H1 (cell line): ENCODE results near the gene KMT2A. TPM values are rescaled to one million over a fixed set of nuclear protein-coding genes. Genes with fewer than 3 reads are reported as not detected.
A peak's percentile ranks its signal among the peaks of the same experiment; 100 is the strongest.

Experiments used
- CTCF ChIA-PET: fragments of 300-600 bp; sonication (Branson Sonifier 250); formaldehyde crosslinking; loops from one replicate; lab custom pipeline; 2021; ENCODE audit not compliant: partially characterized antibody; lab: Charles Lee
- POLR2A ChIA-PET: fragments of 300-600 bp; sonication (Branson Sonifier 250); formaldehyde crosslinking; loops from one replicate; lab custom pipeline; 2021; ENCODE audit warnings: inconsistent platforms; ENCODE audit not compliant: partially characterized antibody; lab: Charles Lee
- DNase-seq, 2 experiments: peaks; one replicate each; pipeline versions ENCODE4 v3.0.0 to v3.0.0-alpha.2; 2010 to 2022; ENCODE audit warnings: low spot score in 2 of 2, low read depth in 1 of 2, mixed read lengths in 1 of 2
- FAIRE-seq: peaks from 2 replicates; lab custom pipeline; 2011; peaks lifted over from hg19 to GRCh38; lab: Jason Lieb, UNC
- H2AFZ ChIP-seq: 2 replicates; pipeline ENCODE4 v1.8.1; 2012; ENCODE audit warnings: low read length, inconsistent platforms
- H2AK5ac ChIP-seq: 2 replicates; pipeline ENCODE4 v1.6.1; 2013; ENCODE audit warnings: low read depth, low read length
- H2BK120ac ChIP-seq: replicated peaks from 2 replicates; pipeline ENCODE3; 2013; ENCODE audit warnings: low read depth, low read length, inconsistent platforms
- H2BK12ac ChIP-seq: 2 replicates; pipeline ENCODE4 v1.6.1; 2013; ENCODE audit warnings: low read depth, low read length
- H2BK15ac ChIP-seq: 2 replicates; pipeline ENCODE4 v1.6.1; 2013; ENCODE audit warnings: low read length
- H2BK20ac ChIP-seq: 2 replicates; pipeline ENCODE4 v1.6.1; 2013; ENCODE audit warnings: low read length
- H2BK5ac ChIP-seq: 2 replicates; pipeline ENCODE4 v1.6.1; 2013; ENCODE audit warnings: low read depth, low read length
- H3K14ac ChIP-seq: 2 replicates; pipeline ENCODE4 v1.6.1; 2013; ENCODE audit warnings: inconsistent platforms; ENCODE audit not compliant: insufficient read length
- H3K18ac ChIP-seq: 2 replicates; pipeline ENCODE4 v1.6.1; 2013; ENCODE audit warnings: low read length; ENCODE audit errors: extremely low read depth
- H3K23ac ChIP-seq: 2 replicates; pipeline ENCODE4 v1.6.1; 2013; ENCODE audit warnings: inconsistent platforms; ENCODE audit not compliant: insufficient read length
- H3K23me2 ChIP-seq: 2 replicates; pipeline ENCODE4 v1.6.1; 2013; ENCODE audit warnings: low read depth, low read length
- H3K27ac ChIP-seq: 2 replicates; pipeline ENCODE4 v1.6.1; 2011; ENCODE audit warnings: low read depth, low read length, inconsistent platforms
- H3K27me3 ChIP-seq, 4 experiments: replicated peaks in 1 of 4; 1 replicate in 1 of 4; 2 replicates in 3 of 4; pipeline versions ENCODE4 v1.6.1 to v1.8.1; 2011 to 2013; ENCODE audit warnings: low read length in 3 of 4, mild to moderate bottlenecking in 3 of 4, inconsistent platforms in 2 of 4, mixed read lengths in 2 of 4, moderate library complexity in 1 of 4; ENCODE audit not compliant: control insufficient read depth in 3 of 4, insufficient read depth in 3 of 4; ENCODE audit errors: extremely low read depth in 1 of 4
- H3K36me3 ChIP-seq, 4 experiments: 2 replicates each; pipeline versions ENCODE4 v1.6.1 to v1.8.1; 2011 to 2013; ENCODE audit warnings: mild to moderate bottlenecking in 4 of 4, low read length in 3 of 4, moderate library complexity in 2 of 4, control low read depth in 1 of 4, inconsistent platforms in 1 of 4; ENCODE audit not compliant: insufficient read depth in 4 of 4, control insufficient read depth in 2 of 4
- H3K4ac ChIP-seq: replicated peaks from 2 replicates; pipeline ENCODE3; 2013; ENCODE audit warnings: low read length, low read depth, mixed read lengths, inconsistent platforms; ENCODE audit not compliant: insufficient read length
- H3K4me1 ChIP-seq, 4 experiments: replicated peaks in 1 of 4; 1 replicate in 1 of 4; 2 replicates in 3 of 4; pipeline versions ENCODE4 v1.6.1 to v1.8.1; 2011 to 2013; ENCODE audit warnings: low read length in 3 of 4, inconsistent platforms in 2 of 4, mixed read lengths in 1 of 4; ENCODE audit not compliant: insufficient read depth in 4 of 4, control insufficient read depth in 3 of 4
- H3K4me2 ChIP-seq, 2 experiments: 2 replicates each; pipeline versions ENCODE4 v1.6.1 to v1.8.1; 2011 to 2013; ENCODE audit warnings: low read depth in 2 of 2, low read length in 2 of 2, control low read depth in 1 of 2, inconsistent platforms in 1 of 2, mild to moderate bottlenecking in 1 of 2; ENCODE audit not compliant: insufficient read depth in 1 of 2
- H3K4me3 ChIP-seq, 4 experiments: fragments of 200-600, 300-600 bp in 1 of 4; sonication (generic), shearing (Covaris generic), sonication (Bioruptor Twin) in 1 of 4; 2 replicates each; pipeline versions ENCODE4 v1.5.1 to v1.8.1; 2011 to 2016; ENCODE audit warnings: low read length in 4 of 4, low read depth in 3 of 4, control low read depth in 2 of 4, inconsistent platforms in 2 of 4, mild to moderate bottlenecking in 2 of 4, mixed read lengths in 1 of 4, moderate library complexity in 1 of 4; ENCODE audit not compliant: insufficient read depth in 2 of 4; ENCODE audit errors: extremely low read depth in 1 of 4
- H3K56ac ChIP-seq: replicated peaks from 2 replicates; pipeline ENCODE3; 2013; ENCODE audit warnings: low read depth, mild to moderate bottlenecking, mixed read lengths, low read length, inconsistent platforms; ENCODE audit not compliant: insufficient read length
- H3K79me1 ChIP-seq: 2 replicates; pipeline ENCODE4 v1.6.1; 2013; ENCODE audit warnings: low read depth, low read length, control low read depth
- H3K79me2 ChIP-seq, 2 experiments: 2 replicates each; pipeline versions ENCODE4 v1.6.1 to v1.8.1; 2012 to 2013; ENCODE audit warnings: low read length in 2 of 2, mild to moderate bottlenecking in 2 of 2, inconsistent platforms in 1 of 2; ENCODE audit not compliant: insufficient read depth in 2 of 2, control insufficient read depth in 1 of 2
- H3K9ac ChIP-seq, 4 experiments: replicated peaks in 1 of 4; 1 replicate in 1 of 4; 2 replicates in 3 of 4; pipeline versions ENCODE4 v1.6.1 to v1.8.1; 2011 to 2013; ENCODE audit warnings: low read depth in 3 of 4, low read length in 3 of 4, control low read depth in 2 of 4, mild to moderate bottlenecking in 2 of 4, moderate library complexity in 2 of 4, inconsistent platforms in 1 of 4; ENCODE audit errors: extremely low read depth in 1 of 4
- H3K9me3 ChIP-seq, 2 experiments: 2 replicates each; pipeline versions ENCODE4 v1.6.1 to v1.8.1; 2012 to 2013; ENCODE audit warnings: mild to moderate bottlenecking in 2 of 2, moderate library complexity in 2 of 2, control low read depth in 1 of 2, inconsistent platforms in 1 of 2, low read depth in 1 of 2, low read length in 1 of 2, mixed read lengths in 1 of 2; ENCODE audit not compliant: insufficient read depth in 2 of 2
- H4K20me1 ChIP-seq, 2 experiments: replicated peaks in 1 of 2; 2 replicates each; pipeline versions ENCODE3 to v1.8.1; 2011 to 2013; ENCODE audit warnings: inconsistent platforms in 2 of 2, low read length in 2 of 2, mild to moderate bottlenecking in 1 of 2; ENCODE audit not compliant: insufficient read depth in 2 of 2, control insufficient read depth in 1 of 2
- H4K5ac ChIP-seq: 2 replicates; pipeline ENCODE4 v1.6.1; 2013; ENCODE audit warnings: low read length, low read depth, mixed read lengths, inconsistent platforms; ENCODE audit not compliant: insufficient read length
- H4K8ac ChIP-seq: 2 replicates; pipeline ENCODE4 v1.8.0; 2013; ENCODE audit warnings: mild to moderate bottlenecking, moderate library complexity, low read length, inconsistent platforms; ENCODE audit not compliant: insufficient read depth; ENCODE audit errors: extremely low read depth
- H4K91ac ChIP-seq: replicated peaks from 2 replicates; pipeline ENCODE3; 2013; ENCODE audit warnings: low read length, mixed read lengths, inconsistent platforms; ENCODE audit not compliant: insufficient read length
- ATF2 ChIP-seq: IDR thresholded peaks from 2 replicates; pipeline ENCODE4 v1.6.1; 2012; ENCODE audit warnings: low read length, inconsistent platforms
- CBX5 ChIP-seq: fragments of 300-800, 300-1000 bp; sonication (generic); IDR thresholded peaks from 2 replicates; pipeline ENCODE4 v1.7.1; 2016; ENCODE audit warnings: antibody characterized with exemption, low read length, low read depth
- CTCF ChIP-seq, 3 experiments: IDR thresholded peaks; 1 replicate in 2 of 3; 2 replicates in 1 of 3; pipeline versions ENCODE4 v1.5.1 to v1.6.1; 2011; ENCODE audit warnings: low read length in 3 of 3, mild to moderate bottlenecking in 3 of 3, inconsistent platforms in 2 of 3, low read depth in 1 of 3, moderate library complexity in 1 of 3; ENCODE audit not compliant: insufficient read depth in 1 of 3; ENCODE audit errors: control extremely low read depth in 1 of 3
- E2F6 ChIP-seq: IDR thresholded peaks from 2 replicates; pipeline ENCODE4 v1.6.1; 2012; ENCODE audit warnings: inconsistent platforms
- RNF2 ChIP-seq: fragments of 200-900, 300-1000 bp; sonication (generic); IDR thresholded peaks from 2 replicates; pipeline ENCODE4 v1.7.1; 2016; ENCODE audit warnings: borderline replicate concordance, low read depth, mild to moderate bottlenecking, antibody characterized with exemption, low read length; ENCODE audit not compliant: poor library complexity, severe bottlenecking; ENCODE audit errors: missing control alignments
- SIX5 ChIP-seq: IDR thresholded peaks from 2 replicates; pipeline ENCODE4 v1.6.1; 2011; ENCODE audit warnings: mild to moderate bottlenecking, low read depth, low read length
- TCF12 ChIP-seq: IDR thresholded peaks from 2 replicates; pipeline ENCODE4 v1.6.1; 2011; ENCODE audit warnings: low read depth, mild to moderate bottlenecking, low read length
- WGBS, 2 experiments: shearing (Covaris generic) in 1 of 2; methylation state at CpG; one replicate each; pipeline versions ENCODE4 v1.1.6 to v1.1.7; 2013 to 2015; ENCODE audit warnings: low lambda C conversion rate in 2 of 2, mixed read lengths in 2 of 2, inconsistent platforms in 1 of 2, low coverage in 1 of 2, missing lambda C conversion rate in 1 of 2; ENCODE audit not compliant: insufficient replicate concordance in 2 of 2, insufficient coverage in 1 of 2, insufficient read length in 1 of 2; ENCODE audit errors: extremely low coverage in 1 of 2, missing lambda C conversion rate in 1 of 2; 5-methylcytosine and 5-hydroxymethylcytosine counted together
- polyA plus RNA-seq, 7 experiments: library from polyadenylated mRNA; depleted of rRNA in 3 of 7; stranded (reverse) in 5 of 7; unstranded in 2 of 7; fragments of >200 nt in 5 of 7; fragments of 200-250 nt in 2 of 7; gene quantifications; 1 replicate in 5 of 7; 2 replicates in 1 of 7; 4 replicates in 1 of 7; pipeline versions ENCODE4 v1.2.1 to v1.2.3, GENCODE V29; 2011 to 2013; ENCODE audit warnings: missing spikeins in 2 of 7, mixed read lengths in 2 of 7
- total RNA-seq: library from RNA; stranded (reverse); fragmentation: NEBNext Ultra II Directional; extraction: Animal tissue kit (Norgen Biotek cat#: 25700); gene quantifications from 2 replicates; pipeline ENCODE4 v1.2.1, GENCODE V29; 2021

Gene KMT2A
- total and polyA plus RNA-seq, 2 of the 8 experiments (the other 6 are each of a cell fraction or from before 2014, with no cell fraction given): 35.9 to 62.1 TPM

GRCh38 chr11:118442301-118442700 is 6.0 kb downstream of the KMT2A start:
- POLR2A ChIA-PET: interaction anchor here (1.4 to 3.2 kb wide), 3 partner anchors 7 to 14 kb away, joined by 3 to 16 read pairs (median 7); partner anchors contain the start of gene KMT2A
- Histone ChIP-seq H3K14ac (no peak overlapping the region), H4K91ac (no peak overlapping the region), H3K23me2 (peaks cover 10% of the 10 kb centered on the region), H3K27ac (no peak overlapping the region), H3K4ac (no peak overlapping the region), H2BK20ac (no peak overlapping the region), H2BK5ac (no peak overlapping the region), H3K27me3 (no peaks in the 10 kb centered on the region), H3K36me3 (peaks cover 0 to 4% (median 0%) of the 10 kb centered on the region in 4 experiments; a peak in 1 of 8 replicates), H2BK12ac (no peak overlapping the region), H3K4me1 (peaks cover 0 to 12% (median 5%) of the 10 kb centered on the region in 4 experiments; a peak in 6 of 7 replicates), H2BK120ac (no peak overlapping the region), H2BK15ac (no peak overlapping the region), H3K9me3 (no peaks in the 10 kb centered on the region), H2AFZ (no peak overlapping the region), H3K18ac (no peak overlapping the region), H3K79me2 (peaks cover 34 to 100% of the 10 kb centered on the region in 2 experiments), H2AK5ac (no peak overlapping the region), H3K79me1 (peaks cover 5% of the 10 kb centered on the region; the same call in 1 of the 2 replicates), H3K9ac (no peak overlapping the region), H3K4me2 (no peak overlapping the region; a peak in 1 of 4 replicates), H4K8ac (no peak overlapping the region), H4K20me1 (peaks cover 45 to 48% of the 10 kb centered on the region in 2 experiments), H4K5ac (no peak overlapping the region), H3K56ac (no peak overlapping the region), H3K4me3 (0 out of 8 replicates have a peak overlapping the region, but pooled peaks of 1 of the 4 experiments have one; percentile 1), H3K23ac (no peak overlapping the region)
- 92% methylated on average over 3 of the region's 3 CpGs; no CpG with 5 or more reads in 1 of the 2 experiments for WGBS, 2 experiments
- CTCF ChIA-PET: interaction anchor here (0.6 to 2.2 kb wide), 8 partner anchors 10 to 225 kb away, joined by 3 to 5 read pairs (median 3); no protein-coding TSS in a partner anchor
- DNase-seq (no peak), FAIRE-seq (no peak)
- TF ChIP-seq TCF12 (no peak), CTCF (IDR thresholded peaks at IDR 0.05; ENCODE audit: control extremely low read depth in 1 of 3, insufficient read depth in 1 of 3, low read depth in 1 of 3, low read length in 3 of 3) (no peak), RNF2 (no peak), SIX5 (no peak), E2F6 (no peak), ATF2 (no peak), CBX5 (no peak)
